Activated CD4-positive, alpha-beta T cell treated with anti-CD3 and anti-CD28 coated beads for 4 hours (primary cell): ENCODE measurements around the gene ELAVL1.
A peak's percentile ranks its signal among the peaks of the same experiment; 100 is the strongest.
"Not testable (repeated sequence)": the region's sequence is repeated elsewhere in the genome, so short reads cannot be mapped to it uniquely, and the experiment has no call there.

ENCODE experiments used
- DNase-seq, 2 donors: peaks; one replicate each; pipeline ENCODE4 v3.0.0-alpha.2; 2020

The ELAVL1 gene

DNA sequence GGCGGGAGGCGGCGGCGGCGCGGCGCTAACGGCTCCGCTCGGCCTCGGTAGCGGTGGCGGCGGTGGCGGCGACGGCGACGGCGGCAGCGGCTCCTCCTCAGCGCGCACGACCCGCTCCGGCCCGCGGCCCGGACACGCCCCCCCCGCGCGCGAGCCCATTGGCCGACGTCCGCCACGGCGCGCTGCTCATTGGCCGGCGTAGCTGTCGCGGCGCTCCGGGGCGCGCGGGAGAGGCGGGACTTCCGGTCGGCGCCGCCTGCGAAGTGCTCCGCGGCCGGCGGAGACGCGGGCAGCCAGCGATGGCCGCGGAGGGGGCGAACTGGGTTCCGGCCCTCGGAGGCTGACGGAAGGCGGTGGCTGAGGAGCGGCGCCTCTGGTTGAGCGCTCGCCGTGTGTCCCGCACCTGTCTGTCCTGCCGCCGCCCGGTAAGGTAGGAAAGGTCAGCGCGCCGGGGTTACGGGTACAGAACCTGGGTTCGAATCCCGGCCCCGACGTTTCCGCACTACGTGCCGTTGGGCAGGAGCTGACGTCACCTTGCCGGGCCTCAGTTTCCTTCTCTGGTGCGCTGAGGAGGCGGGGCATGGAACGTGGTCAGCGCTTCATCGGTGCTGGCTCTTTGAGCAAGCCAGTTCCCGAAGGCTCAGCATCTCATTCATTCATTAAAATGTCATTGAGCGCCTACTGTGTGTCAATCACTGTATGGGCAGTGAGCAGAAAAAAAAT is at the start of gene ELAVL1:
ELAVL1 (minus strand) TSS at position 108 of the 723 bp plus-strand sequence. CDS start 13,826 bp downstream, outside the sequence.
- DNase-seq, result peak; percentile 85 to 86

DNA sequence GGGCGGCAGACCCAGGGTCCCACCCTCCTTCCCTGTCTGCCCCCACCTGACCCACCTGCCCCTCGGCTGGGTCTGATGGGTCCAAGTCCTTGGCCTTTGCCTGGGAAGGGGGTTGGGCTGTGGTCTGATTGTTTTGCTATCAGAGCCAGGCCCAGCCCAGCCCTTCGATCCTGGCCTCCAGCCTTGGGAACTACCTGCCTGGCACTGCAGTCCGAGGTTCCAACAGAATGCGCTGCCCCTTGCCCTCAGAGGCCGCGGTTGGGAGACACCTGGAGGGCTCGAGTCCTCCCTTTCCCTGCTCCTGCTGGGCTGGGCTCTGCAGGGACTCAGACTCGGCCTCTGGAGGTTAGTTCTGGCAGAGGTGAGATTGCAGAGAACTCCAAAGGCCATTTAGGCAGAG is 48.7 kb upstream of the ELAVL1 start:
- DNase-seq, result no peak

DNA sequence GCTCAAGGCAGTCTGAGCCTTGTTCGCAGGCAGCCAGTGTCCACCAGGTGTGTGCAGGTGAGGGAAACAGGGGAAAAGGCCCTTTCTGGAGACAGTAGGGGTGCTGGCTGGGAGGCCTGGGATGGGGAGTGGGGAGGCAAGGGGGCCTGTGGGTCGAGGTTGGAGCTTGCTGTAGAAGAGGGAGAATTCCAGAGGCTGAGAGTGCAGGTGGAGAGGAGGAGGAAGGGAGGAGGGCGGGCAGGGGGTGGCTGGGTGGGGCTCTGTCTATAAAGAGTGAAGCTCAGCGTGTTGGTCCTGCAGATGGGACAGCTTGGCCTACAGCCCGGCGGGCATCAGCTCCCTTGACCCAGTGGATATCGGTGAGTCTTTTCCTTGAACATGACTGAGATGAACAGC is 47.0 kb upstream of the ELAVL1 start, which contains the start of gene CCL25:
CCL25 (plus strand) TSS at position 297 of the 396 bp plus-strand sequence. CDS start 290 bp downstream, outside the sequence.
- no peak for DNase-seq

DNA sequence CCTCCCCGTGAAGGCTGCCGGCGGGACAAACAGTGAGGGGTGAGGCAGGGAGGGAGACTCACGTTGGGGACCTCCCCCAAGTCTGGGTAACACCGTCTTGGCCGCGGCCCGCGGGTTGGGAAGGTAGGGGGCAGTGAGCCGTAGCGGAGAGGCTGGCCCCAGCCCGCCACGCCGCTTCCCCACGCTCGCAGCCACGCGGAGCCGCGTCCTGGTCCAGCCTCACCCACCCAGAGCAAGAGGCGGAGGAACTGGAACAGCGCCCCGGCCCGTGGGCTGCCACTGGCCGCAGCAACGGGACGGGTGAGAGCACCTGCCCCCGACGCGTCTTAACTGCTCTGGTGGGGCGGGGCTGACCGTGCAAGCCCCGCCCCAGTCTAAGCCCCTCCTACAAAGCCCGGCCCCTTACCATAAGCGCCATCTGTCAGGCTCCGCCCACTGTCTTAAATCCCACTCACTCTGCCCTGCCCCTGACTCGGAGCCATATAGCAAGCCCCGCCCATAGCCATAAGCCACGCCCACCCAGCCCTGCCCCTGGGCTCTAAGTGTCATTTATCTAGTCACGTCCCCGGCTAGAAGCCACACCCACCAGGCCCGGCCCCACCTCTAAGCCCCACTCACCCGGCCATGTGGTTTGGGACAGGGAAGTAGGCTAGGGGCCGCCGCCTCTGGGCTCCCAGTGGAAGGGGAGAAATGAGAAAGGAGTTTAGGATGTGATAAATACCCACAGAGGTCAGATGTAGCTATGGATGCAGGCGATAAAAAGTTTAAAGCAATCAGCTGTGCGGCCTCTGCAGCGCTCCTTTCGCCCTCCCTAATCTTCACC is 45.0 kb upstream of the ELAVL1 start:
- DNase-seq, result peak; percentile 83 to 87

DNA sequence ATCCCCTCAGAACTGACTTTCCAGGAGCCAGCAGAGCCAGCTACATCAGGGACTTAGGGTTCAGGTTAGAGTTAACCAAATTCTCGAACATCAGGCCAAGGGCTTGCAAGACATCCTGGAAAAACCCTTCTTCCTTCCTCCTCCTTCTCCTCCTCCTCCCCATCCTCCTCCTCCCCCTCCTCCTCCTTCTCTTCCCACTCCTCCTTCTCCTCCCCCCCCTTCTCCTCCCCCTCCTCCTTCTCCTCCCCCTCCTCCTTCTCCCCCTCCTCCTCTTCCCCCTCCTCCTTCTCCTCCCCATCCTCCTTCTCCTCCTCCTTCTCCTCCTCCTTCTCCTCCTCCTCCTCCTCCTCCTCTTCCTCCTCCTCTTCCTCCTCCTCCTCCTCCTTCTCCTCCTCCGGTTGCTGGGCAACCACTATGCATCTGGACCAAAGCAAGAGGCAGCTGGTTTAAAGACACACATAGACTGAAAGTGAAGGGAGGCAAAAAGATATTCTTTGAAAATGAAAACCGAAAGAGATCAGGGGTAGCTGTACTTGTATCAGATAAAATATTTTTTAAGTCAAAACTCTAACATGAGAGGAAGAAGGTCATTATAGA is 41.2 kb upstream of the ELAVL1 start:
- no peak for DNase-seq

DNA sequence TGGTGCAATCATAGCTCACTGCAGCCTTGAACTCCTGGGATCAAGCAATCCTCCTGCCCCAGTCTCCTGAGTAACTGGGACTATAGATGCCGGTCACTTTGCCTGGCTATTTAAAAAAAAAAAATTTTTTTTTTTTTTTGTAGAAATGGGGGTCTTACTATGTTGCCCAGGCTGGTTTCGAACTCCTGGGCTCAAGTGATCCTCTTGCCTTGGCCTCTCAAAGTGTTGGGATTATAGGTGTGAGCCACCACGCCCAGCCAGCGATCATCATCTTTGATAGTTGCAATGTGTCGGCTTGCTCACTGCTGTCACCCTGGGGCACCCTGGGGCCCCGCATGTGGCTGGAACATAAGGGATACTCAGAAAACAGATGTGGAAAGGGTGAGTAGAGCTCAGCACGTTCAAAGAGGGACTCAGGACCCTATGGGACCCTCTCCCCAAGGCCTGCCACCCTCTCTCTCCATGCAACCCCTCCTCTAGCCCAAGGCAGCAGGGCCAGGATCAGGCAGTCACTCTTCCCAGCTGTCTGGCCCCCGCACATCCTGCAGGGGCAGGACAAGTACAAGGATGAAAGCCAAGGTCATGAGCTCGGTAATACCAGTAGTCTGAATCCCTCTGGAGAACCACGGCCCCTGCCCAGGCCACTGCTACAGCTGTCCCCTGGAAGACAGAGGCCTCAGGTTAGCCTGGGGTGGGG is 40.6 kb upstream of the ELAVL1 start:
- no peak for DNase-seq

DNA sequence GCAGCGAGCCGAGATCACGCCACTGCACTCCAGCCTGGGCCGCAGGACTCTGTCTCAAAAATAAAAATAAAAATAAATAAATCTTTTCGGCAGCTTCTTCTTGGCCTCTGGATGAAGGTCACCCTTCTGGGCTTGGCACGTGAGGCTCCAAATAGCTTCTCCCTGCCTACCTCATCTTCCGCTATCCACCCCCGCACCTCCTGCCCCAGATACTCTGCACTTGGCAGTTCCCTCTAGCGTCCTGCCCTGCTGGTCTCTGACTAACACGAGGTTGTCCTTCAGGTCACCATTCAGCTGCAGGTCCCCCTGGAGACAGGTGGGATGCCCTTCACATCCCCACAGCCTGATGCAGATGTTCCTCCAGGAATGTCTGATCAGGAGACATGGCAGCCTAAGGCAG is 38.6 kb upstream of the ELAVL1 start:
- DNase-seq, result no peak

DNA sequence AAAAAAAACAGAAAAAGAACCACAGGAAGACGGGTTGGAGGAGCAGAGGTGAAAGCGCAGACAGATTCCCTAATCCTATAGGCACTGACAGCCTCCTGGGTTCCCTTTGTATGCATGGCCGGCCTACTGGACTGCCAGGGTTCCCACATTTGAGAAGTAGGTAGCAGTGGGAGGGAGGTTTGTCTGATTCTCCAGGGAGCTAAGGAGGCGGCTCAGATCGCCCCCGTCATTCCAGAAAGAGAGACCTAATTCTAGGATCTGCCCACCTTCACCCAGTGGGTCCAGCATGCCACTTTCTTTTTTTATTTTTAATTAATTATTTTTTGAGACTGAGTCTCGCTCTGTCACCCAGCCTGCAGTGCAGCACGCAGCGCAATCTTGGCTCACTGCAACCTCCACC is 37.5 kb upstream of the ELAVL1 start:
- no peak for DNase-seq

DNA sequence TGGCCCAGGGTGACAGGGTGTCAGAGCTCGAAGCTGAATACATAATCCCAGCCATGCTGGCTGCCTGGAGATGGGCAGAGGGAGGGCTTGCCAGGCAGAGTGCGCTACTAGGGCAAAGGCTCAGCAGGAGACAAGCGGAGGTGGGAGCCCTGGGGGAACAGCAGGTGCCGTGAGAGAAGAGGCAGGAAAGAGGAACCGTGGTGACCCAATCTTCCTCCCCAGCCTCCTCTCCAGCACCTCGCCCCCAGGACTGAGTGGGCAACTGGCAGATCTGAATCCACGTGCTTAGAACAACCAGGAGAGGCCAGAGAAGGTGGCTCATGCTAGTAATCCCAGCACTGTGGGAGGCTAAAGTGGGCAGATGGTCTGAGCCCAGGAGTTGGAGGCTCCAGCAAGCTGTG is 36.1 kb upstream of the ELAVL1 start:
- DNase-seq, result no peak

DNA sequence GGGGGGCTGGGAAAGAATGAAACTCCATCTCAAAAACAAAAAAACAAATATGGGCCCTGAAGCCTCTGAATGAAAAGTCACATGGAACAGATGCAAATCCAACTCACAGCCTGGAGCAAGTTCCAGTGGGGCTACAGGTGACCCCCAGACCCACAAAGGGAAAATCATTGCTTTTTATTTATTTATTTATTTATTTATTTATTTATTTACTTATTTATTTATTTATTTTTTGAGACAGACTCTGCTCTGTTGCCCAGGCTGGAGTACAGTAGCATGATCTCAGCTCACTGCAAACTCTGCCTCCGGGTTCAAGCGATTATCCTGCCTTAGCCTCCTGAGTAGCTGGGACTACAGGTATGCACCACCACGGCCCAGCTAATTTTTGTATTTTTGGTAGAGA is 33.8 kb upstream of the ELAVL1 start:
- no peak for DNase-seq

DNA sequence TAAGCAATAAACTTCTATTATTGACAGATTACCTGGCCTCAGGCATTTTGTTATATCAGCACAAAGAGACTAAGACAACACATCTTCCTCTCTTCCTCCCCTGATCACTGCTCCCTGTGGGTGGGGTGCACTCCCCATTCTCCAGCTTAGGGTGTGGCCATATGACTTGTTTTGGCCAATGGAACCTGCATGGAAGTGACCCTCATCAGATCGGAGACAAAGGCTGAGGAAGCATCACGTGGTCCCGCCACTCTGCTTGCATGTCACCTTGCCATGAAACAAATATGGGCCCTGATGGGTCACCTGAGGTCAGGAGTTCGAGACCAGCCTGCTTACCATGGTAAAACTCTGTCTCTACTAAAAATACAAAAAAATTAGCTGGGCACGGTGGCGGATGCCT is 33.4 kb upstream of the ELAVL1 start:
- no peak for DNase-seq

DNA sequence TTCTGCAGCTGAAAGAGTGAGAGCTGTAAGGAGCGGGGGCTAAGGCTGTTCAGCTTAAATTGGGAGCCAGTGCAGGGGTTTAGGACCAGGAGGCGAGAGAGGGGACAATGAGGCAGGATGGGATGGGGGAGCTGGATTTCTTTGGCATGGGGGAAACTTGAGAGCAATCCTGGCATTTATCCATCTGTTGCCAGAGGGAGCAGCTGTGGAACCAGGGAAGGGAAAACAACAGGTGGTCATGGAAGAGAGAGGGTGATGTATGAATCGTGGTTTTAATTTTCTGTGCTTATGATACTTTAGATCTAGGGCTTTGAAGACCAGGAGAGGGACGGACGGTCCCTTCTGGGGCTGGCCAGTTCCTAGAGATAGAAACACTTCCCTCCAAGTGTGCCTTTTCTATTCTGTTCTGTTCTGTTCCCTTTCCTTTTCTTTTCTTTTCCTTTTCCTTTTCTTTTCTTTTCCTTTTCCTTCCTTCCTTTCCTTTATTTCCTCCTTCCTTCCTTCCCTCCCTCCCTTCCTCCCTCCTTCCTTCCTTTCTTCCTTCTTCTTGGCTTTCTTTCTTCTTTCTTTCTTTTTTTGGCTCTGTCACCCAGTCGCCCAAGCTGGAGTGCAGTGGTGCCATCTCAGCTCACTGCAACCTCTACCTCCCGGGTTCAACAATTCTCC is 31.1 kb upstream of the ELAVL1 start:
- DNase-seq, result no peak

DNA sequence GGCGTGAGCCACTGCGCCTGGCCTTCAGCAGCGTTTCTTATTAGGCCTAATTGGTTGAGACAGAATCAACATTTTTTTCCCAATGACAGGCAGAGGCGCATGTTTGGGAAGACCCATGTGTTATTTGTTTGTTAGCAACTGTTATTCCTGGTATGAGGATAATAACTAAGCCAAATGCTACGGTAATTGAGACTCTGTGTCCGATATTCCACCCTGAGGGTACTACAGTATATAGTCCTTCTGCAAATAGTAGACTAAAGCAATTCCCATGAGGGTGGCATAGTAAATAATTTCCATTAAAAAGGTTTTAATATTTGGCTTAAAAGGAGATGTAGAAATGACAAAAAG is 28.7 kb upstream of the ELAVL1 start:
- no peak for DNase-seq

DNA sequence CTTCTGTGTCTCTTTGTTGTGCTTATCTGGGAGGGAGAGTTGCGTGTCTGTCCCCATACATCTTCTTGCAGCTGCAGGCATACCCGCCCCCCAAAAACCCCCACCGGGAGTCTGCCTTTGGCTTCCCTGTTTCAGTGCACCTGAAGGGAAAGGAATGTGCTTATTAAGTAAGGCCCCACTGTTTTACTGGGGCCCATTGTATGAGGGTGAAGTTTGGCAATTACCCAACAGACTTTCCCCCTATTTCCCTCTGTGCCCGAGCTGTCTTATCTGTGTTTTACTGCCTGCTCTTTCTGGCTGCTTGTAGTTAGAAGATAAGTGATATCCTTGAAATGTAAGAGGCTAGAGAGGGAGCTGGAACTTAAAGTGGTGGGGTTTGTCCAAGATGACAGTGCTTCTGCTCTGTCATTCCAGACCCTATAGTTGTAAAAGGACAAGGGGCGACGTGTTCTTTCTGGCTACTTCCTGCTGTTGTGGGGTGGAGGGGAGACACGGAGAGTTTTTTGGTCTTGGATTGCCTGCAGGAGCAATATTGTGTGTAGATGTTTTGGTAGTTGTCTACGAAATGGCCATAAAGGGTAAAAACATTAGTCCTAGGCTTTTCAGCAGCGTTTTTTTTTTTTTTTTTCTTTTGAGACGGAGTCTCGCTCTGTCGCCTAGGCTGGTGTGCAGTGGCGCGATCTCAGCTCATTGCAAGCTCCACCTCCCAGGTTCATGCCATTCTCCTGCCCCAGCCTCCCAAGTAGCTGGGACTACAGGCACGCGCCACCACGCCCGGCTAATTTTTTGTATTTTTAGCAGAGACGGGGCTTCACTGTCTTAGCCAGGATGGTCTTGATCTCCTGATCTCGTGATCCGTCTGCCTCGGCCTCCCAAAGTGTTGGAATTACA is 28.1 kb upstream of the ELAVL1 start:
- not testable (repeated sequence) for DNase-seq

DNA sequence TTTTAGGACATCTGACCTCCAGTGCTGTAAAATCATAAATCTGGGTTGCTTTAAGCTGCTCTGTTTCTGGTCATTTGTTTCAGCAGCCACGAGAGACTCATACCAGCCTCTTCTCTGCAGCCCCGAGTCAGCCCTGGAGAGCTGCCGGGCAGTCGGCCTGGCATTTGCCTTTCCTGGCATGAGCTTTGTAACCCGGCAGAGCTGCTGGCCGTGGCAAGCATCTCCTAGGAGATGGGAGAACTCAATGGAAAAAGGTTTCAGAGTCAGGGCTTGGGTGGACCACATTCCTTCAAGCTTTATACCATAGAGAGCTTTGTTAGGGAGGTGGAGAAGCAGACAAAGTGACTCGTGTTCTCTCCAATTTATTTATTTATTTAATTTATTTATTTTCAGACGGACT is 25.5 kb upstream of the ELAVL1 start:
- no peak for DNase-seq

DNA sequence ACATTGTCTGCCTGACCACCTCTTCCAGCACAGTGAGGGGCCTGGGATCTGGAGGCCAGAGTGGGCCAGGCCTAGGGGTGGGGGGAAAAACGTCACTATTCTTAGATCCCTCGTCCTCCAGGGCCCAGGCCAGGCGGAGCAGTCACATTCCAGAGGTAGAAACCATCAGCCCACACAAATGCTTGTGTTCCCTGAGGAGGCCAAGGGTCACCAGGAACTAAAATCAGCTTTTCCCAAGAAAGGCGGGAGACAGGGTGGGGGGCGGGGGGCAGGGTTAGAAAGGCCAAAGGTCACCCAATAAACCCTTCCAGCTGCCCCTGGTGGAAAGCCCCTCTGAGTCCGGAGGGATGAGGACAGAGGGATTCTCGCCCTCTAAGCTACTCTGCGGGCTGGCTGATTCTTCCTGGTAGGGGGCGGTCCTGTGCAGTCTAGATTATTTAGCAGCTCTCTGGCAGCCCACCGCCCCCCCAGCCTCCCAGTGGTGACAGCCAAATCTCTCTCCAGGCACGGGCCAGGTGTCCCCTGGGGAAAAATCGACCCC is 23.6 kb upstream of the ELAVL1 start:
- no peak for DNase-seq

DNA sequence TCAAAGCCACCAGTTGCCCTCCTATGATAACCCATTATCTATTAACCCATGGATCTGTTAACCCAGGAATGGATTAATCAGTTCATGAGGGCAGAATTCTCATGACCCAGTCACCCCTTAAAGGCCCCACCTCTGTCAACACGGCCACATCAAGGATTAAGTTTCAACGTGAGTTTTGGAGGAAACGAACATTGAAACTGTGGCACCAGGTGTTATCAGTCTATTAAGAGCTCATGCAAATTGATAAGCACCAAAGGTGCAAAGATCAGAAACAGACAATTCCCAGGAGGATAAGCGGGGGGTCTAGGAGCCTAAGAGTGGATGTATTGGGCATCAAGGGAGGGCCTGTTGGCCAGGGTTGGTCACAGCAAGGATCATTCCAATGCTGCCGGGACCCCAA is 19.9 kb upstream of the ELAVL1 start:
- DNase-seq, result no peak

DNA sequence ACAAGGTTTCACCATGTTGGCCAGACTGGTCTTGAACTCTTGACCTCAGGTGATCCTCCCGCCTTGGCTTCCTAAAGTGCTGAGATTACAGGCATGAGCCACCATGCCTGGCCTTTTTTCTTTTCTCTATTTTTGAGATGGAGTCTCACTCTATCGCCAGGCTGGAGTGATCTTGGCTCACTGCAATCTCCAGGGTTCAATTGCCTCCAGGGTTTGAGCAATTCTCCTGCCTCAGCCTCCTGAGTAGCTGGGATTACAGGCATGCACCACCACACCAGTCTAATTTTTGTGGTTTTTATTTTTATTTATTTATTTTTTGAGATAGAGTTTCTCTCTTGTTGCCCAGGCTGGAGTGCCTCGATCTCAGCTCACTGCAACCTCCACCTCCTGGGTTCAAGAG is 18.8 kb upstream of the ELAVL1 start:
- not testable (repeated sequence) for DNase-seq

DNA sequence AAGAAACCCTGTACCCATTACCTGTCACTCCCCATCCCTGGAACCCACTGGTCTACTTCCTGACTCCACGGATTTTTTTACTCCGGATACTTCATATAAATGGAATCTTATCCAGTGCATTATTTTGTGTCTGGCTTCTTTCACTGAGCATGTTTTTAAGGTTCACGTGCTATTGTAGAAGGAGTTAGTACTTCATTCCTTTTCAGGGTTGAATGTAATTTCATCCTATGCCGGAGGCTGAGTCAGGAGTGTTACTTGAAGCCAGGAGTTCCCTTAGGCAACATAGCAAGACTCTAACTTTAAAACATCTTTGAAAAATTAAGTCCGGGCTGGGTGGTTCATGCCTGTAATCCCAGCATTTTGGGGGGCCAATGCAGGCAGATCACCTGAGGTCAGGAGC is 17.9 kb upstream of the ELAVL1 start:
- no peak for DNase-seq

DNA sequence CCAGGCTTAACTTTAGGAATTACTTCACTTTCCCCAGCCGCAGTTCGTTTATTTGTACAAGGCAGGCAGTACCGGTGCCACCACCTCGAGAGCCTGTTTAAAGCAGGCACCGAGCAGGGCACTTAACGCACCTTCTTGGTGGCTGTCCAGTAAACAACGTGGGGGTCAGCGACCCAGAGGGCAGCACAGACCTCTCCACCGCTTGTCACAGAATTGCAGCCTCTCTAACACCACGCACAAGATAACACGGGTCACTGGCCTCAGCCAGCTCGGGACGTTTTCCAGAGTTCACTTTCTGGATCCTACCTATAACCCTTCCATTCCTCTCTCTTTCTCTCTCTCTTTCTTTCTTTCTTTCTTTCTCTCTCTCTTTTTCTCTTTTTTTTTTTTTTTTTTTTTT is 16.8 kb upstream of the ELAVL1 start:
- no peak for DNase-seq

DNA sequence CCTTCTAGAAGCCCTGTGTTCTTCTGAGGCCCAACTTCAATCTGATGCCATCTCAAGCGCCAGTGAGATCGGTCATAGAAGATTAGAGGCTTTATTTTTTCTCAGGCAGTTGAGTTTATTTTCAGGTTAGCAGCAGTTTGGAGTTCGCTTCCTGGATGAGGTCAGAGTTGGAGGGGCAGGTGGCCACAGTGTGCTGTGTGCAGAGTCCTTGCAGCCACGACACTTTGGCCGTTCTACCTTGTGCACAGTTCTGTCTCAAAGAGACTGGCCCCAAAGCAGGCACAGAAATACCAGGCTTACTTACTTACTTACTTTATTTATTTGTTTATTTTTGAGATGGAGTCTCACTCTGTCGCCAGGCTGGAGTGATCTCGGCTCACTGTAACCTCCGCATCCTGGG is 15.9 kb upstream of the ELAVL1 start:
- DNase-seq, result no peak
